ENCODE measurements around the gene SEC14L5.

The SEC14L5 gene

DNA sequence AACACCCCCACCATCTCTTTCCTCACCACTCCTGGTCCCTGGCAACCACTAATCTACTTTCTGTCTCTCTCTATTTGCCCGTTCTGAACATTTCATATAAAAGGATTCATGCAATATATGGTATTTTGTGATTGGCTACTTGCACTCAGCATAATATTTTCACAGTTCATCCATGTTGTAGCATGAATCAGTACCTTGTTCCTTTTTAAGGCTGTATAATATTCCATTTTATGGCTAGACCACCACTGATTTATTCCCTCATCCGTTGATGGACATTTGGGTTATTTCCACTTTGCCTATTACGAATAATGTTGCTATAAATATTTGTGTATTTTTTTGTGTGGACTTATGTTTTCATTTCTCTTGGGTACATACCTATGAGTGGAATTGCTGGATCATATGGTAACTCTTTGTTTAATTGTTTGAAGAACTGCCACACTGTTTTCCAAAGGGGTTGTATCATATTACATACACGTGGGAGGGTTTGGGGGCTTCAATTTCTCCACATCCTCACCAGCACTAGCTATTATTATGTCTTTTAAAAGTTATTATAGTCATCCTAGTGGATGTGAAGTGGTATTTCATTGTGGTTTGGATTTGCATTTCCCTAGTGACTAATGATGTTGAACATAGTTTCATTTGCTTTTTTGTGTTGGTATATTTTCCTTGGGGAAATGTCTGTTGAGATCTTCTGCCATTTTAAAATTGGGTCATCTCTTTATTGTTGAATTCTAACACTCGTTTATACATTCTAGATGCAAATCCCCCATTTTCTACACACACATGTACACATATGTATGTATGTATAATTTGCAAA, 26.3 kb downstream of the SEC14L5 start:
- Histone ChIP-seq H3K79me2 (ENCODE audit: control insufficient read depth, low read length) (no peaks in the 10 kb centered on the region), H3F3A (ENCODE audit: control insufficient read depth, insufficient read depth) (no peaks in the 10 kb centered on the region)
- TF ChIP-seq EZH2phosphoT487 (IDR thresholded peaks at IDR 0.05; ENCODE audit: borderline replicate concordance, low read length), result no peak
- no peak for TF ChIP-seq CTCF (IDR thresholded peaks at IDR 0.05; ENCODE audit: low read depth, low read length, poor library complexity, severe bottlenecking)

DNA sequence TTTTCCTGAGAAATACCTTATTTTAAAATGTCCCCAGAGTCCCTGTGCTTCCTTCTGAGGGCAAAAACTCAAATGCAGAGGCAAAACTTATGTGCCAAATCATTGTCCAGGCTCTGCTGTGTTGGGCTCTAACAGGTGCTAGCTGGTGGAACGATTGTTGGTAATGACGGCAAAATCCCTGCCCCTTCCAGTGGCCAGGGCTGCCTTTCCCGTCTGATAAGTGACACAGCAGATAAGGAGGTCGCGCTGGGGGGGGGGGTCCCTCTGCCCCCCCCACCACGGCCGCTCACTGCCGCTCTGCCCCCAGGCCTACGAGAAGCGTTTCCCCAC, 29.1 kb downstream of the SEC14L5 start:
- H3K27me3 ChIP-seq (ENCODE audit: control insufficient read depth, low read length), result 0 out of 2 replicates have a peak, but pooled peaks cover 2% of the 10 kb centered on the region
- H3K27ac ChIP-seq (ENCODE audit: low read depth, low read length), result no peak overlapping the region
- H3K79me2 ChIP-seq (ENCODE audit: control insufficient read depth, low read length), result no peaks in the 10 kb centered on the region
- no peak for TF ChIP-seq CTCF (IDR thresholded peaks at IDR 0.05; ENCODE audit: low read depth, low read length, poor library complexity, severe bottlenecking)
- TF ChIP-seq EZH2phosphoT487 (IDR thresholded peaks at IDR 0.05; ENCODE audit: borderline replicate concordance, low read length), result no peak
- H3K4me3 ChIP-seq (ENCODE audit: low read length), result no peak overlapping the region
- no peak overlapping the region for H3K4me2 ChIP-seq (ENCODE audit: low read length)
- no peaks in the 10 kb centered on the region for H3K9me3 ChIP-seq (ENCODE audit: control insufficient read depth, insufficient read depth, low read length)
- no peaks in the 10 kb centered on the region; the same call in 1 of the 2 replicates for H3K4me1 ChIP-seq (ENCODE audit: control insufficient read depth, low read length)
- H4K20me1 ChIP-seq (ENCODE audit: control insufficient read depth, insufficient read depth, low read depth, low read length), result no peaks in the 10 kb centered on the region
- no peaks in the 10 kb centered on the region for H3F3A ChIP-seq (ENCODE audit: control insufficient read depth, insufficient read depth)
- no peaks in the 10 kb centered on the region for H3K9me2 ChIP-seq (replicated peaks; ENCODE audit: control insufficient read depth, low read length)
- H3K36me3 ChIP-seq (ENCODE audit: control insufficient read depth, low read length), result no peaks in the 10 kb centered on the region

More for the DNA sequence above, 26.3 kb downstream of the SEC14L5 start:
- Histone ChIP-seq H3K4me3 (ENCODE audit: low read length) (no peak overlapping the region), H3K9me3 (ENCODE audit: control insufficient read depth, insufficient read depth, low read length) (no peaks in the 10 kb centered on the region), H3K4me2 (ENCODE audit: low read length) (no peak overlapping the region), H3K36me3 (ENCODE audit: control insufficient read depth, low read length) (no peaks in the 10 kb centered on the region), H3K9me2 (replicated peaks; ENCODE audit: control insufficient read depth, low read length) (no peaks in the 10 kb centered on the region), H4K20me1 (ENCODE audit: control insufficient read depth, insufficient read depth, low read depth, low read length) (no peaks in the 10 kb centered on the region), H3K4me1 (ENCODE audit: control insufficient read depth, low read length) (no peaks in the 10 kb centered on the region; the same call in 1 of the 2 replicates), H3K27me3 (ENCODE audit: control insufficient read depth, low read length) (no peaks in the 10 kb centered on the region), H3K27ac (ENCODE audit: low read depth, low read length) (no peak overlapping the region)

DNA sequence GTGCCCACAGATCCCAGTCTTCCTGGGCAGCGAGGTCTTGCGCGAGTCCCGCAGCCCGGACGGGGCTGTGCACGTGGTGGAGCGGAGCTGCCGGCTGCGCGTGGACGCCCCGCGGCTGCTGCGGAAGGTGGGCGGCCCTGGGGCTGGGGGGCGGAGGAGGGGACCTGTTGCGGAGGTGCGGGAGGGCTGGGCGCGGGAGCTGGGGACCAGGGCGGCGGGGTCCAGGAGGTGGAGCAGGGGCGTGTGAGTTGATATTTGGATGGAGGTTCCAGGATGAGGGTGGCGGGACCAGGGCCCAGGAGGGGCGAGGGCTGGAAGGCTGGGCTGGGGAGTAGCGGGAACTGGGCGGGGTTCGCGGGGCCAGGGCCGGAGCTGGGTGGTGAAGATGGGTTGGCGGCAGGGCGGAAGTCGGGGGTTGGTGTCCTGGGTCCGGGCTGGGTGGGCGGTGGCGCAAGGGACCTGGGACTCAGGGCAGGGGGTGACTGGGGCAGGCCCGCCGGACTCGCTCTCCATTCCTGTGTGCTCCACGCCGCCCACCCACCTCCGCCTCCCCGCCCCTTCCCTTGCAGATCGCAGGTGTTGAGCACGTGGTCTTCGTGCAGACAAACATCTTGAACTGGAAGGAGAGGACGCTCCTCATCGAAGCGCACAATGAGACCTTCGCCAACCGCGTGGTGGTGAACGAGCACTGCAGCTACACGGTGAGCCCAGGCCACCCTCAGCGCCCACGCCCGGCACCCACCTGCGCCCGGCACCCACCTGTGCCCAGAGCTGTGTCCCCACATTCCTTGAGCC, 29.6 kb downstream of the SEC14L5 start:
- Histone ChIP-seq H3K36me3 (ENCODE audit: control insufficient read depth, low read length) (no peaks in the 10 kb centered on the region), H3F3A (ENCODE audit: control insufficient read depth, insufficient read depth) (no peaks in the 10 kb centered on the region), H3K4me3 (ENCODE audit: low read length) (no peak overlapping the region), H3K27ac (ENCODE audit: low read depth, low read length) (no peak overlapping the region), H3K79me2 (ENCODE audit: control insufficient read depth, low read length) (no peaks in the 10 kb centered on the region), H3K9me3 (ENCODE audit: control insufficient read depth, insufficient read depth, low read length) (no peaks in the 10 kb centered on the region), H3K9me2 (replicated peaks; ENCODE audit: control insufficient read depth, low read length) (no peaks in the 10 kb centered on the region), H3K4me1 (ENCODE audit: control insufficient read depth, low read length) (no peaks in the 10 kb centered on the region; the same call in 1 of the 2 replicates), H3K4me2 (ENCODE audit: low read length) (no peak overlapping the region), H4K20me1 (ENCODE audit: control insufficient read depth, insufficient read depth, low read depth, low read length) (no peaks in the 10 kb centered on the region), H3K27me3 (ENCODE audit: control insufficient read depth, low read length) (0 out of 2 replicates have a peak, but pooled peaks cover 2% of the 10 kb centered on the region)
- TF ChIP-seq CTCF (IDR thresholded peaks at IDR 0.05; ENCODE audit: low read depth, low read length, poor library complexity, severe bottlenecking) (no peak), EZH2phosphoT487 (IDR thresholded peaks at IDR 0.05; ENCODE audit: borderline replicate concordance, low read length) (no peak)

All from DOHH2 (cell line).